ENCODE results near the gene FMR1NB.

The FMR1NB gene

DNA sequence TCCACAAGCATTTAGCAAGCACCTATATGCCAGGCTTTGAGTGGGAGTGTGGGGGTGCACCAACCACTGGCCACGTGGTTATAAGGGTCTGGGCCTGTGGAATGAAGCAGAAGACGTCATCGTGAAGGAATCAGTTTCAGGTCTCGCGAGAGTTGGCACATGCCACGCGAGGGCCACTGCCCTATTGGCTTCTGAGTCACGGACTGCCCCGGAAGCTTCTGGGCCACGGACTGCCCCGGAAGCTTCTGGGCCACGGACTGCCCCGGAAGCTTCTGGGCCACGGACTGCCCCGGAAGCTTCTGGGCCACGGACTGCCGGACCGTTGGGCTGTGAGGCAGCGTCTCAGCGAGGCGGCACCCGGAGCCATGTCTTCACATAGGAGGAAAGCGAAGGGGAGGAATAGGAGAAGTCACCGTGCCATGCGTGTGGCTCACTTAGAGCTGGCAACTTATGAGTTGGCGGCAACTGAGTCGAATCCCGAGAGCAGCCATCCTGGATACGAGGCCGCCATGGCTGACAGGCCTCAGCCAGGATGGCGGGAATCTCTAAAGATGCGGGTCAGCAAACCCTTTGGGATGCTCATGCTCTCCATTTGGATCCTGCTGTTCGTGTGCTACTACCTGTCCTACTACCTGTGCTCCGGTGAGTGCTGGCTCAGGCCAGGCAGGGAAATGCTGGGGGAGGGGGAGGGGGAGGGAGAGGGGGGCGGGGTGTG is at the start of gene FMR1NB:
Gene FMR1NB, plus strand, starts transcription at position 300 of the 715 bp plus-strand sequence. Its CDS starts 66 bp downstream, at position 366.
- no peak for DNase-seq (ENCODE audit: low read depth)

DNA sequence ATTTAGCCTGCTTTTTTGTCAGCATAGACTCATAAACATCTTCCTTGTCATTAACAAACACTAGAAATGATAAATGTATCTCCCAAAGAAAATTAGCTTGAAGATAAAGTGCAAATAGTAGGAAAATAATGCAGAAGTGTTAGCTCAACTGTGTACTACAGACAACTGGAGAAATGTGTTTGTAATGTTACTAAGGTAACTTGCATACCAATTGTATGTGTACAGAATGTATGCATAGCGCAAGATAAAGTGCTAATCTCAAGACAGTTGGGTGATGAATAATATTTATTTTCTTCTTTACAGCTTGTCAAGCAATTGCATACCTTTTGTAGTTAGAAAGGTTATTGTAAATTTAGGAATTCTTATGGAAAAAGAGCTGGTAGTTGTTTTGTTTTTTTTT is 47.3 kb upstream of the FMR1NB start:
- DNase-seq (ENCODE audit: low read depth) = no peak

- no peak for DNase-seq (ENCODE audit: low read depth)
These were observed 45.9 kb upstream of the FMR1NB start for GRCh38 chrX:147935156-147935758.

DNA sequence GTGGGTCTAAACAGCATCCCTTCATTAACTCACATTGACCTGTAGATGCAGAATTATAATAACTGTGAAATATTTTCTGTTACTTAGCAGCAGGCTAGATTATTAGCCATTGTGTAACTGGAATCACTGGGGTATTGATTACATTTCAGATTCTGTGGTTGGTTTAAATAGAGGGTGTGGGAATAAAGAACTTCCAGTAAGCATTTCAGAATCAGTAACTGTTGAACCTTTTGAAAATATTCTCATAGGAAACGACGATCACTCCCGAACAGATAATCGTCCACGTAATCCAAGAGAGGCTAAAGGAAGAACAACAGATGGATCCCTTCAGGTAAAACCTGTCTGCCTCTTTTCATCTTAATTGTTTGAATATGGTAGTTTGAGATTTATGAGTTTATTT is 35.9 kb upstream of the FMR1NB start:
- DNase-seq (ENCODE audit: low read depth) = no peak

DNA sequence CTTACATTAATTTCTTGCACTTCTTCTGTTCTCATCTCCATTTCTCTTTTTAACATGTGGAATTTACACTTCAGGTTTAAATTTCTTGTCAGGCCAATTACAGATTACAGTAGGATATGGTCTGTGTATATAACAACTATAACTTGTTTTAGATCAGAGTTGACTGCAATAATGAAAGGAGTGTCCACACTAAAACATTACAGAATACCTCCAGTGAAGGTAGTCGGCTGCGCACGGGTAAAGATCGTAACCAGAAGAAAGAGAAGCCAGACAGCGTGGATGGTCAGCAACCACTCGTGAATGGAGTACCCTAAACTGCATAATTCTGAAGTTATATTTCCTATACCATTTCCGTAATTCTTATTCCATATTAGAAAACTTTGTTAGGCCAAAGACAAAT is 32.6 kb upstream of the FMR1NB start:
- no peak for DNase-seq (ENCODE audit: low read depth)

DNA sequence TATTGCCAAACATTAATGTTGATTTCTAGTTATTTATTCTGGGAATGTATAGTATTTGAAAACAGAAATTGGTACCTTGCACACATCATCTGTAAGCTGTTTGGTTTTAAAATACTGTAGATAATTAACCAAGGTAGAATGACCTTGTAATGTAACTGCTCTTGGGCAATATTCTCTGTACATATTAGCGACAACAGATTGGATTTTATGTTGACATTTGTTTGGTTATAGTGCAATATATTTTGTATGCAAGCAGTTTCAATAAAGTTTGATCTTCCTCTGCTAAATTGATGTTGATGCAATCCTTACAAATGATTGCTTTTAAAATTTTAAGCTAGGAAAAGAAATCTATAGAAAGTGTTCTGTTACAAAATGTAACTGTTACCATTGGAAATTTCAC is 30.8 kb upstream of the FMR1NB start:
- DNase-seq (ENCODE audit: low read depth) = no peak

DNA sequence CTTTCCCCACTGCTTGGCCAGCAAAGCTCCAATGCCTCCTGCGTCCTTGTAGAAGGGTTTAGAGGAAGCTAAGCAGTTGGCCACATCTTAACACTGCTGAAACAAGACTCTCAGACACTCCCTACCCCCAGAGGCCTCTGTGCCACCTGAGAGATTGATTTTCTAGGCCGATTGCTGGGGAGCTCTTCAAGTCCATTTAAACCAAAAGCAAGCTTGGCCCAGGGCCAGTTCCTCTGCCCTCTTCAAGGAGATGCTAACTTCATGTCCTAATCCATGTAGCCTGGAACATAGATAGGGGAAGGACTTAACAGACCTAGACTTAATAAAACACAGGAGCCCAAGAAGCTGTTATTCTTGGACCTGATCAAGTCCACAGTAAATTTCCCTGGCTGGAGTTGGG is 27.2 kb upstream of the FMR1NB start:
- DNase-seq (ENCODE audit: low read depth) = no peak

GRCh38 chrX:147957291-147957690 is 23.8 kb upstream of the FMR1NB start:
- DNase-seq (ENCODE audit: low read depth) = no peak

- DNase-seq (ENCODE audit: low read depth) = no peak
These were observed 22.8 kb upstream of the FMR1NB start for GRCh38 chrX:147958291-147958690.

DNA sequence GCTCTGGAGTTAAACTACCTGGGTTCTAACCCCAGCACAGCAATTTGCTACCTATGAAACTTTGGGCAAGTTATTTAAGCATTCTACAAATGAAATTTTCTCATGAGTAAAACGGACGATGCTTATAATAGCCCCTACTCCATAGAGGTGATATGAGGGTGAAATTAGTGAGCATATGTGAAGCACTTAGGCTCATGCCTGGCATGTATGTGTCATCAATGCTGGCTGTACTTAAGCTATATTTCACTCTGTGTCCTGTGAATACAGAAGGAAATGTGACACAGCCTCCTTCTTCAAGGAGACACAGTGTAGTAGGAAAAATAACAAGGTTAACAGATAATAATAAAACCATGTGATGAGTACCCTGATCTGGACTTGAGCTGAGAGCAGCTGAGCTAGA is 20.4 kb upstream of the FMR1NB start:
- DNase-seq (ENCODE audit: low read depth) = no peak

DNA sequence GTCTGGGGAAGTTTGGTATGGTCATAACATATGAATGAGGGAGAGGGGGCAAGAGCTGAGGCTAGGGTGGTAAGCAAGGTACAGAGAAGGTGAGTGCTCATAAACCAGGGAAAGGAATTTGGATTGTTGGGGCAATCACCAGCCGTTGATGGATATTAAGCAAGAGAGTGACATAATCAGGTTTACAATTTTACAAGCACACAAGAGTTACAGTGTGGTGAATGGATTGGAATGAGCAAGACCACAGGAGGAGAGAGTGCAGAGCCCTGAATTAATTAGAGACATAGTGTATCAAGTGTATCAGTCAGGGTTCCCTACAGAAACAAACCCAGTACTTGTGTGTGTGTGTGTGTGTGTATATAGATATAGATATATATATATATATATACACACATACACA is 18.7 kb upstream of the FMR1NB start:
- no peak for DNase-seq (ENCODE audit: low read depth)

DNA sequence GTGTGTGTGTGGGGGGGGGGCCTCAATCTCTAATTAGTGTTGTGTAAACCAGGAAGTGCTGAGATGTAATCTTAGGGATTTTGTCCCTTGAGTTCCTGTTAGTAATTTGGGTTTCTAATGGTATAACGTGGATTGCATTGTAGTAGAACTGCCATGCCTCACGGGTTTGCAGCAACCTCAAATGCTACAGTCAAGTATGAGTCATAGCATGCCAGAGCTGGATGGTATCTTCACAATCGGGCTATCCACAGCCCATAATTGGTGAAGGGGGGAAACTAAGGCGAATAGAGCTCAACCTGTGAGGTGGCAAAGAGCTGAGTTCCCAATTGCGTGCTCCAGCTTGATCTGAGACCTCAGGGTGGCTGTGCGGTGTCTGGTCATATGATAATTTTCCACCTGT is 2.2 kb upstream of the FMR1NB start:
- no peak for DNase-seq (ENCODE audit: low read depth)

GRCh38 chrX:148020329-148020728 is 39.2 kb downstream of the FMR1NB start:
- DNase-seq (ENCODE audit: low read depth) = no peak

GRCh38 chrX:148024425-148025148 is 43.5 kb downstream of the FMR1NB start:
- no peak for DNase-seq (ENCODE audit: low read depth)

DNA sequence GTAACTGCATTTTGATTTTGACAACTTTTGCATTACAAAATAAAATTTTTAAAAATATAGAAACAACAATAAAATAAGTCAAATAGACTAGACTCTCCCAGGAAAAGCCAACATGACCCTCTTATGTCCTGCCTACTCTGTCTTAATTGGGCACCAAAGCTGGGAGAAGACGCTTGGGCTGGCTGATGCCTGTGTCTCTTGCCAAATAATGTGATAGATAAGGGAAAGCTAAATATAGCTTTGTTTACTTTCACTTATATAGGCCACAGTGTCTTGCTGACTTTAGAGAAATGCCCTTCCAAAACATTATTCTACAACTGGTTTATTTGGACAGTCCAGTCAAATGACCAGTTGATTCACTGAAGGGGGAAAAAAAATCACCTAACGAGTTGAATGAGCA is 54.2 kb downstream of the FMR1NB start:
- DNase-seq (ENCODE audit: low read depth) = no peak

GRCh38 chrX:148037020-148037419 is 55.9 kb downstream of the FMR1NB start:
- no peak for DNase-seq (ENCODE audit: low read depth)

DNA sequence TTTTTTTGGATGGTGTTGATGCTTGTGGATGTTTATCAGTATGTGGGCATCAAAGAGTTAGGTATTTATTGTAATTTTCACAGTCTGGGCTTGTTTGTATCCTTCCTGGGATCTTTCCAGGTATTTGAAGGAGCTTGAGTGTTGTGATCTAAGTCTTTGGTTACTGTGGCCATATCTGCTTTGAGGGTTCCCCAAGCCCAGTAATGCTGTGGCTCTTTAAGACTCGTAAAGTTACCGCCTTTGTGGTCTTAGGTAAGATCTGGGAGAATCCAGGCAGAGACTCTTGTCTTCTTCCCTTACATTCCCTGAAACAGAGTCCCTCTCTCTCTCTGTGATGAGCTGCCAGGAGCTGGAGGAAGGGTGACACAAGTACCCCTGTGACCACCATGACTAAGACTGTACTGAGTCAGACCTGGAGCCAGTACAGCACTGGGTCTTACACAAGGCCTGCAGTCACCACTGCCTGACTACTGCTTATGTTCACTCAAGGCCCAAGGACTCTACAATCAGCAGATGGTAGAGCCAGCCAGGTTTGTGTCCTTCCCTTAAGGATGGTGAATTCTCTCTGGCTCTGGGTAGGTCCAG is 62.2 kb downstream of the FMR1NB start:
- DNase-seq (ENCODE audit: low read depth) = no peak

DNA sequence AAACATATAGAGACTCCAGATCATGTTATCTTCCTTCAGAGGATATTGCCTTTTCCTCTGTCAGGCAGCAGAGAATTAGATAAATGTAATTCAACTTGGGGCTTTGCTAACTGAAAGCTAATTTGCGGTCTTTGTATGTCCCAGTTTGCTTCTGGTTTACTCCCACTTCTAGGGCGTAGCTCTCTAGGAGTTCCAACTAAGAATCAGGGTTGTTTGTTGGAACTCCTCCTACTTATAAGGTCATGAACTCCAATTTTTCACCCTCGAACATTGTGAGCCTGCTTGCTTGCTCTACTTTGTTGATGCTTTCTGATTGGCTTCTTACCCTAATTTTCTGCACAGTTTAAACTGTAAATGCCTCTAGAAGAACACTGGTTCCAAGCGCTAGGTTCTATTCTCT is 66.1 kb downstream of the FMR1NB start:
- DNase-seq (ENCODE audit: low read depth) = no peak

DNA sequence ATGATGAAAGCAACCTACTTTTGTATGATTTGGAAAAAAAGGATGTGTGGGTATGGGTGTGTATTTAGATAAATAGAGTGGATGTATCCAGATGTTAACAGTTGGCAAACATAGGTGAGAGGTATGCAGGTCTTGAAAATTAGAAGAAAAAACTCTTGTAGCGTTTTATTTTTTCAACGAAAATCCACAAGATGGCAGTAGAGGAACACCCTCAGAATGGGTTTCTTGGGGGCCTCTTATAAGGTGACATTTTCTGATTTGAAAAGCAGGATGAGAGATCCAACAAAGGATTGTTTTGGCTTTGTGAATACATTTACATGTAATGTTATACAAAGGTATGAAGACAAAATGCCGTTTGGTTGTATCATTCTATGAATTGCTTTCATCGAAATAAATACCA is 68.3 kb downstream of the FMR1NB start:
- DNase-seq (ENCODE audit: low read depth) = no peak

DNA sequence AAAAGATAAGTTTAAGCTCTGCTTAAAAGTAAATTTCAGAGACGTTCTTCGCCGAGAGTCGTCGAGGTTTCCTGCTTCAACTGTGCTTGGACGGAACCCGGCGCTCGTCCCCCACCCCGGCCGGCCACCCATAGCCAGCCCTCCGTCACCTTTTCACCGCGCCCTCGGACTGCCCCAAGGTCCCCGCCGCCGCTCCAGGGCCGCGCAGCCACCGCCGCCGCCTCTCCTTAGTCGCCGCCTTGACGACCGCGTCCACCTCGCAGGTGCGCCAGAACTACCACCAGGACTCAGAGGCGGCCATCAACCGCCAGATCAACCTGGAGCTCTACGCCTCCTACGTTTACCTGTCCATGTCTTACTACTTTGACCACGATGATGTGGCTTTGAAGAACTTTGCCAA is 70.8 kb downstream of the FMR1NB start:
- DNase-seq (ENCODE audit: low read depth) = no peak

DNA sequence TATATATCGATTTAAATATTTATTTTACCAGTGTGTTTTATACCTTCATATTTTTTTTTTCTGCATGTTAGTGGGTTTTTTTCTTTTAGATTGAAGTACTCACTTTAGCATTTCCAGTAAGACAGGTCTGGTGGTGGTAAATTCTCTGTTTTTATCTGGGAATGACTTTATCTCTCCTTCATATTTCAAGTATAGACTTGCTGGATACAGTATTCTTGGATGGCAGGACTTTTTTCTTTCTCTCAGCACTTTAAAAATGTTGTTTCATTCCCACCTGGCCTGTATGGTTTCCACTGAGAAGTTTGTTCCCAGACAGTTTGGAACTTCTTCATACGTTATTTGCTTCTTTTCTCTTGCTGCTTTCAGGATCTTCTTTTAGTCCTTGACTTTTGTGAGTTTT is 86.1 kb downstream of the FMR1NB start:
- no peak for DNase-seq (ENCODE audit: low read depth)

DNA sequence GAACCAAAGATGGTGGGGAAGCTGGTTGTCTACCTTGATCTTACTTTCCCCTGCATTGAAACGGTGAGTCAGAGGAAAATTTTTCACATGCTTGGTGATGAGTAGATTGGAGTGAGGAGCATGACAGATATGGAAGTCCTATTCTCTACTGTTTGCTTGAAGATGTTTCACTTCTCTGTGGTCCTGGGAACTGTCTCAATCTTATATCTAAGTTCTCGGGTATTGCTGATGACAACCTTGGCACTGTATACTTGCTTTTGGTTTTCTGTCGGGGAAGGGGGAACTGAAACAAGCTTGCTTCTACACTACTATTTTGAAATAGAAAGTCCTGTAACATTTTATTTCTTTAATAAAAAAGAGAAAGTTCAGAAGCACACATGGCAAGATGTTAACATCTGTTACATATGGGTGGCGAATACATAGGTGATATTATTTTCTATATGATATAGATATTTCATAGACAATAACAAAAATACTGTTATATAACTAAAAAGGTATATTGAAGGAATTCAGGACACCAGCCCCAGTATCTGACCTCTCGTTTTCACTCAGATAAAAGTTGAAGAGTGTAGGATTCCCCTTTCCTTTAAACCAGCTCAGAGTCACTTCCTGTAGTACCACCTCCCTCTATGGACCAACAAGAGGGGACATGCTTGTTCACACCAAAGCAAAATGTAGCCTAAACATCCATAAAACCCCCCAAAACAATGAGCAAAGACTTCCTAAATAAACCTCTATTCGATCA is 88.8 kb downstream of the FMR1NB start:
- DNase-seq (ENCODE audit: low read depth) = no peak
